Osteoblast (primary cell): ENCODE measurements around the gene USP32. TPM values are rescaled to one million over a fixed set of nuclear protein-coding genes. Genes with fewer than 3 reads are reported as not detected.
"Not testable (repeated sequence)": the region's sequence is repeated elsewhere in the genome, so short reads cannot be mapped to it uniquely, and the experiment has no call there.

Source experiments
- DNase-seq: peaks from one replicate; pipeline ENCODE4 v3.0.0; 2011; ENCODE audit warnings: low spot score, mixed read lengths; ENCODE audit not compliant: insufficient read length; ENCODE audit errors: missing footprints
- H2AFZ ChIP-seq: 2 replicates; pipeline ENCODE4 v1.6.0; 2011; ENCODE audit warnings: mild to moderate bottlenecking, low read length
- H3K27ac ChIP-seq: 2 replicates; pipeline ENCODE4 v1.5.1; 2011; ENCODE audit warnings: mild to moderate bottlenecking, low read depth, low read length, moderate library complexity
- H3K27me3 ChIP-seq: 2 replicates; pipeline ENCODE4 v1.6.0; 2012; ENCODE audit warnings: mild to moderate bottlenecking, control low read depth, inconsistent platforms, low read length, moderate library complexity; ENCODE audit not compliant: insufficient read depth
- H3K36me3 ChIP-seq: 2 replicates; pipeline ENCODE4 v1.5.1; 2011; ENCODE audit warnings: mild to moderate bottlenecking, low read length, control low read depth, moderate library complexity; ENCODE audit not compliant: insufficient read depth
- H3K4me1 ChIP-seq: 2 replicates; pipeline ENCODE4 v1.5.1; 2011; ENCODE audit warnings: mild to moderate bottlenecking, low read length, control low read depth, moderate library complexity; ENCODE audit not compliant: insufficient read depth
- H3K4me2 ChIP-seq: 2 replicates; pipeline ENCODE4 v1.6.0; 2011; ENCODE audit warnings: mild to moderate bottlenecking, low read length; ENCODE audit not compliant: insufficient read depth
- H3K4me3 ChIP-seq: fragments of 200-600 bp; sonication (generic); 3 replicates; pipeline ENCODE4 v1.5.1; 2012; ENCODE audit warnings: mild to moderate bottlenecking, low read length, inconsistent platforms; ENCODE audit not compliant: insufficient read depth
- H3K79me2 ChIP-seq: 2 replicates; pipeline ENCODE4 v1.6.0; 2012; ENCODE audit warnings: mild to moderate bottlenecking, low read length, control low read depth, inconsistent platforms; ENCODE audit not compliant: insufficient read depth
- H3K9me3 ChIP-seq: 2 replicates; pipeline ENCODE4 v1.5.1; 2011; ENCODE audit warnings: low read depth, low read length, control low read depth
- H4K20me1 ChIP-seq: 2 replicates; pipeline ENCODE4 v1.6.0; 2012; ENCODE audit warnings: mild to moderate bottlenecking, low read length, control low read depth; ENCODE audit not compliant: insufficient read depth
- total RNA-seq: library from RNA; depleted of rRNA; stranded (reverse); fragments of >200 nt; gene quantifications from 2 replicates; pipeline ENCODE4 v1.2.3, GENCODE V29; 2012
- TF ChIP-seq, protein P1 (sequence below): IDR thresholded peaks from 2 replicates; pipeline ENCODE4 v1.5.1; 2011; ENCODE audit warnings: mild to moderate bottlenecking, low read depth, low read length, moderate library complexity; ENCODE audit errors: extremely low read depth

The USP32 gene
- total RNA-seq, 1 donor, result 99.5 TPM

DNA sequence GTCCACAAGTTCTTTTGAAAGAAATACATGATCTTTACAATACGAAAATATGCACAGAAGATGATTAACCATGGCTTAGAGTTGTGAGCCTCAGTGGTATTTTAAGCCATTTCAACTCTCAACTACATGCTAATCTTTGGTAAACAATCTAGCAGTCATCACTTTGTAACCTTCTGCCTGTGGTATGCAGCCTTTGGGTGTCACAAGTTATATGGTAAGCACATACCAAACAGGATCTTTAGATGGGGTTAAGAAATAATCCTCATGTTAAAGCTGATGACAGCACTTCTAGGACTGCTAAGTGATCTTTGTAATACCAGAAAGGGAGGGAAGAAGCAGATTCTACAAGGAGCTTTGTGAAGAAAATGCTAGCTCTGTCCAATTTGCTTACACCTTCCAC is 167.9 kb downstream of the USP32 start:
- Histone ChIP-seq H2AFZ (no peak overlapping the region), H3K79me2 (no peaks in the 10 kb centered on the region), H3K4me3 (no peak overlapping the region), H4K20me1 (no peaks in the 10 kb centered on the region), H3K27me3 (no peaks in the 10 kb centered on the region), H3K4me2 (no peak overlapping the region), H3K27ac (no peak overlapping the region), H3K36me3 (peaks cover 39% of the 10 kb centered on the region), H3K4me1 (no peaks in the 10 kb centered on the region), H3K9me3 (no peaks in the 10 kb centered on the region)
- TF ChIP-seq, protein P1, sequence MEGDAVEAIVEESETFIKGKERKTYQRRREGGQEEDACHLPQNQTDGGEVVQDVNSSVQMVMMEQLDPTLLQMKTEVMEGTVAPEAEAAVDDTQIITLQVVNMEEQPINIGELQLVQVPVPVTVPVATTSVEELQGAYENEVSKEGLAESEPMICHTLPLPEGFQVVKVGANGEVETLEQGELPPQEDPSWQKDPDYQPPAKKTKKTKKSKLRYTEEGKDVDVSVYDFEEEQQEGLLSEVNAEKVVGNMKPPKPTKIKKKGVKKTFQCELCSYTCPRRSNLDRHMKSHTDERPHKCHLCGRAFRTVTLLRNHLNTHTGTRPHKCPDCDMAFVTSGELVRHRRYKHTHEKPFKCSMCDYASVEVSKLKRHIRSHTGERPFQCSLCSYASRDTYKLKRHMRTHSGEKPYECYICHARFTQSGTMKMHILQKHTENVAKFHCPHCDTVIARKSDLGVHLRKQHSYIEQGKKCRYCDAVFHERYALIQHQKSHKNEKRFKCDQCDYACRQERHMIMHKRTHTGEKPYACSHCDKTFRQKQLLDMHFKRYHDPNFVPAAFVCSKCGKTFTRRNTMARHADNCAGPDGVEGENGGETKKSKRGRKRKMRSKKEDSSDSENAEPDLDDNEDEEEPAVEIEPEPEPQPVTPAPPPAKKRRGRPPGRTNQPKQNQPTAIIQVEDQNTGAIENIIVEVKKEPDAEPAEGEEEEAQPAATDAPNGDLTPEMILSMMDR, result no peak
- DNase-seq, result no peak

DNA sequence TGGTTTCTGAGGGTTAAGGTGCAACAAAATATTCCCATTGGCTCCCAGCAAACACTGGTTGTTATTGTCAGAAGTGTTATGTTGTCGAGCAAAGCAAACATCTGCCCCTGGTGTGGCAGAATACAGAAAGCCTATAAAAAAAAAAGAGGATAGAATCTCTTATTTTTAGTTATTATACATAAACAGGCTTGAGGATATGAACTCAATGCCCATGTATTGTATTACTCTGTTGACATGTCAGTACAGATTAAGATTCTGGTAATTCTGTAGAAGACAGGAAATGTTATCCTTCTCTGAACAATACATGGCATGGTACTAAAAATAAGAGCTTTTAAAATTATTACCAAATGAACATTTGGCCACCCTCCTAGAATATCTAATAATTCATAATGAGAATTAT is 168.5 kb downstream of the USP32 start:
- no peaks in the 10 kb centered on the region for H3K79me2 ChIP-seq
- no peak for DNase-seq
- H3K9me3 ChIP-seq, result no peaks in the 10 kb centered on the region
- H3K36me3 ChIP-seq, result peaks cover 39% of the 10 kb centered on the region
- H3K4me1 ChIP-seq, result no peaks in the 10 kb centered on the region
- H3K27me3 ChIP-seq, result no peaks in the 10 kb centered on the region
- H3K27ac ChIP-seq, result no peak overlapping the region
- no peak overlapping the region for H3K4me2 ChIP-seq
- H2AFZ ChIP-seq, result no peak overlapping the region
- H3K4me3 ChIP-seq, result no peak overlapping the region
- H4K20me1 ChIP-seq, result no peaks in the 10 kb centered on the region
- TF ChIP-seq, protein P1, result no peak

GRCh38 chr17:60218774-60219173 is 173.2 kb downstream of the USP32 start:
- H3K27ac ChIP-seq, DNase-seq, H3K27me3 ChIP-seq, H2AFZ ChIP-seq, H3K4me3 ChIP-seq, H3K79me2 ChIP-seq, H3K9me3 ChIP-seq, H3K4me1 ChIP-seq, H4K20me1 ChIP-seq, H3K4me2 ChIP-seq: not testable (repeated sequence)
- H3K36me3 ChIP-seq, result peaks cover 23% of the 10 kb centered on the region

- not testable (repeated sequence) for H4K20me1 ChIP-seq, H3K9me3 ChIP-seq, H3K4me3 ChIP-seq, H3K4me1 ChIP-seq, H3K27ac ChIP-seq, H2AFZ ChIP-seq, DNase-seq, H3K4me2 ChIP-seq, H3K27me3 ChIP-seq, H3K36me3 ChIP-seq, H3K79me2 ChIP-seq
Observed at GRCh38 chr17:60215895-60216294, 176.0 kb downstream of the USP32 start.

DNA sequence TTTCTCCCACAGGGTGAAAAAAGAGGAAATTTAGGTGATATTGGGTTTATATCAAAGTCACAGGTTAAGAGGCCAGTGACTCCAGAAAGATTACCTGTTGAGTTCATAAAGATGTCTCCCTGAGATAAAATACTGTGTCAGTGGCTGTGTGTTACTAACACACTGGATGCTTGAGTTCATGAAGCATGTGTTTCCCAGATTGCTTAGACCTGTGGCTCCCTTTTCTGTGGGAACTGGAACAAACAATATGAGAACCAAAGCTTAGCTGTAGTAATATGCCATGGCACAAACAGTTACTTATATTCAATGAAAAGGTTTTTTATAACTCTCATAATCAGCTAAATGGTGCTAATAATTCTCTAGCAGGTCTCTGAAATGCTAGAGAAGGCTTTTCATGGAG is 180.7 kb downstream of the USP32 start:
- H3K4me2 ChIP-seq, H3K4me1 ChIP-seq, H3K27ac ChIP-seq, H4K20me1 ChIP-seq, H3K27me3 ChIP-seq, DNase-seq, H3K9me3 ChIP-seq, H3K36me3 ChIP-seq, H3K79me2 ChIP-seq, H2AFZ ChIP-seq, H3K4me3 ChIP-seq: not testable (repeated sequence)

- not testable (repeated sequence) for H4K20me1 ChIP-seq, H3K36me3 ChIP-seq, H3K9me3 ChIP-seq, H3K27ac ChIP-seq, H3K79me2 ChIP-seq, H2AFZ ChIP-seq, DNase-seq, H3K27me3 ChIP-seq, H3K4me2 ChIP-seq, H3K4me1 ChIP-seq, H3K4me3 ChIP-seq
Observed at GRCh38 chr17:60208302-60208701, 183.6 kb downstream of the USP32 start.

- not testable (repeated sequence) for H3K79me2 ChIP-seq, H3K36me3 ChIP-seq, H4K20me1 ChIP-seq, H3K4me1 ChIP-seq, H3K27ac ChIP-seq, H3K9me3 ChIP-seq, H3K27me3 ChIP-seq, H3K4me2 ChIP-seq, H2AFZ ChIP-seq, H3K4me3 ChIP-seq, DNase-seq
Observed at GRCh38 chr17:60205782-60206181, 186.2 kb downstream of the USP32 start.

DNA sequence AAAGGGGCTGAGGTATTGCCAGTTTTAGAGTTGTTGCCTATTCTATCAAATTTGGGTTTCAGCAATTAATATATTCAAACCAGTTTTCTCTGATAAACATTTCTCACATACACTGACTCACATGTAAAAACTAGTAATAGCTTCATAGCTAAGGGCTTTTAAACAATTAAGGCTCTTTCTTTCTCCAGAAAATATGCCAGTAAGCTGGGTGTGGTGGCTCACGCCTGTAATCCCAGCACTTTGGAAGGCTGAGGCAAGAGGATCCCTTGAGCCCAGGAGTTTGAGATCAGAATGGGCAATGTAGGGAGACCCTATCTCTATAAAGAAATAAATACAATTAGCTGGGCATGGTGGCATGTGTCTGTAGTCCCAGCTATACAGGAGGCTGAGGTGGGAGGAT is 193.3 kb downstream of the USP32 start:
- H4K20me1 ChIP-seq, result not testable (repeated sequence)

More for the DNA sequence above, 193.3 kb downstream of the USP32 start:
- H3K36me3 ChIP-seq, result peaks cover 17% of the 10 kb centered on the region
- not testable (repeated sequence) for H3K4me2 ChIP-seq, H2AFZ ChIP-seq, H3K27ac ChIP-seq, H3K79me2 ChIP-seq, H3K27me3 ChIP-seq, H3K4me1 ChIP-seq, DNase-seq, H3K9me3 ChIP-seq, H3K4me3 ChIP-seq
